Esophagus muscularis mucosa (tissue), 2 donors: ENCODE data around the gene METTL16.
A peak's percentile ranks its signal among the peaks of the same experiment; 100 is the strongest.

Experiments
- POLR2A ChIP-seq: fragments of 450-650 bp; IDR thresholded peaks from one replicate; pipeline ENCODE4 v1.6.1; 2017; ENCODE audit warnings: antibody characterized with exemption, moderate library complexity, mild to moderate bottlenecking, low read depth
- POLR2AphosphoS5 ChIP-seq, 2 donors: sonication (generic); formaldehyde crosslinking; IDR thresholded peaks; one replicate each; pipeline ENCODE4 v1.6.1; 2017; ENCODE audit warnings: antibody characterized with exemption in 2 of 2

- TF ChIP-seq POLR2A (no peak), POLR2AphosphoS5 (IDR thresholded peaks at IDR 0.05) (peak; percentile 44 to 59)
These were observed 93.1 kb downstream of the METTL16 start for GRCh38 chr17:2418572-2418971.
